GM21723 (cell line): ENCODE results near the gene MEGF8.

Experiments
- ATAC-seq: cut with Tn5 transposase; IDR thresholded peaks from one replicate; pipeline ENCODE4 v1.9.1; 2021; ENCODE audit warnings: mild to moderate bottlenecking, moderate library complexity; ENCODE audit not compliant: unreplicated experiment

MEGF8 gene

DNA sequence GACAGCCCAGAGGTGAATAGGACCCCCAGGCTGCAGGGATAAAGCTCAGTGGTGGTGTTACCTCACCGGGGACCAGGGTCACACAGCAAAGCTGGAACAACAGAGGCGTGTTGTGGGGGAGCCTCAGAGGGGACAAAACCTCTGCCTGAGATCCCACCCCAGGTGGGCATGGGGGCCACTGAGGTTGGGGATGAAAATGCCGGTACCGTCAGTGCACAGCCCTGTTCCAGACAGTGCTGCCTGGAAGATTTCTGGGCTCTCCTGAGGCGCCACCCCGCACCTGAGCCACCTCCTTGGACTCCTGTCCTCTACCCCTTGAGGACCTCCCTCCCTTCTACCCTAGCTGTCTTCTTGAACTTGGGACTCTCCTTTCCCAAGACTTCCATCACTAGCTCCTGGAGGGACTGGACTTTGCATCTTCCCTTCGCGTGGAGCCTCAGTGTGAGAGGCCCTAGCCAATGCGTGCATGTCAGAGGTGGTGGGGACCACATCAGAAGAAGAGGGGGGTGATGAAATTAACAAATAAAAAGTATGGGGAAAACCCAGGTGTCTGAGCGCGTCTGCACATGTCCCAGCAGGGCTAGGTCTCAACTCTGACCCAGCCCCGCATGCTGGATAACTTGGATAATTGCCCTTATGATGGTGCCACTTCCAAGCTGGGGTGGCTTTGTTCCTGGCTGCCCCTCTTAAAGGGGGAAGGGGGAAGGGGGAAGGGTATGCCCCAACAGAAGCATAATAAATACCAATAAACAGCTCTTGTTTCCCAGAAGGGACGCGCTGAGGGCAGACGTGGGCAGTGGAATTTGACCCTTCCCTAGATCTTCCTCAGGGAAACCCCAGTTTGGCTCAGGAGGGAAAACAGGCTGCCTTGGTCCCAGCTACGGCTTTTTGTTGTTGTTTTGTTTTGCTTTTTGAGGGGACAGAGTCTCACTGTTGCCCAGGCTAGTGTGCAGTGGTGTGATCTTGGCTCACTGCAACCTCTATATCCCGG lies 53.1 kb downstream of the MEGF8 start:
- ATAC-seq: no peak

DNA sequence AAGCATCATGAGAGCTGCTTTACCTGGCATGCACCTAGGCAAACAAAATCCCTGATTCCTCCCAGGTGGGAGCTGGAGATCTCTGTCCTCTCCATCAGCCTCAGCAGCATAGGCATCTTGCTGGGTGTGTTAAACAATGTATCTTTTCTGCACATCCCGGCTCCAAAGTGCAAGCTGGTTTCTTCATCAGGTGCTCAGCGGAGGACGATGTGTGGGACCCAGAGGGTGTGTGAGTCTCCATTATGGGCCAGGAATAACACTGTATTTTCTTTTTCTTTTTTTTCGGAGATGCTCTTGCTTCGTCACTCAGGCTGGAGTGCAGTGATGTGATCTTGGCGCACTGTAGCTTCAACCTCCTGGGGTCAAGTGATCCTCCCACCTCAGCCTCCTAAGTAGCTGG lies 54.7 kb downstream of the MEGF8 start:
- ATAC-seq: no peak

DNA sequence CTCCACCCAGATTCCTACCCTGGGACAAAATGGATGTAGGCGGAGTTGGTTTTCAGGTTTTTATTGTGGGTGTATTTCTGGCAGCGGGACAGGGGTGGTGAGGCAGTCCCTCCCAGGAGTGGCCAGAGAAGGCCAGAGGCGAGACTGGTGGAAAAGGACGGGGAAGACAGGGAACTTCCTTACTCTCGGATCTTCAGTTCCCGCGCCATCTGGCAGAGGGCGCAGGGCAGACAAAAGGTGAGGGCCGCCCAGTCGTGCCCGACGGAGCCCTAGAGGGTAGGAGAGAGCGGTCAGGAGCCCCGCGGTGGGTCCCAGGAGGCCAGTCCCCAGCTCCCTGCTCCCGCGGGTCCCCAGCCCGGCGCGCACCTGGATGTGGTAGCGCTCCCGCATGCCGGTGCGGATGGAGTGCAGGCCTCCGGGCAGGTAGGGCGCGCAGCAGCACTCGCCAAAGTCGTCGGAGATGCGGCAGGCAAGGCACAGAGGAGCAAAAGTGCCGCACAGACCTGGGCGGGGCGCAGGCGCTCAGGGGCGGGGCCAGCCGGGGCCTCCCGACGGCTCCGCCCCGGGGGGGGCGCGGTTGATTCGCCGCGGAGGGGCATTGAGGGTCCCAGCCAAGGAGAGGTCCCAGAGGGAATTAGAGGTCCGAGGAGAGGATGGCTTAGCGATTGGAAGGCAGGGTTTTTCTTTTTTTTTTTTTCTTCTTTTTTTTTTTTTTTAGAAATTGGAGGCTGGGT lies 61.7 kb downstream of the MEGF8 start:
- no peak for ATAC-seq

DNA sequence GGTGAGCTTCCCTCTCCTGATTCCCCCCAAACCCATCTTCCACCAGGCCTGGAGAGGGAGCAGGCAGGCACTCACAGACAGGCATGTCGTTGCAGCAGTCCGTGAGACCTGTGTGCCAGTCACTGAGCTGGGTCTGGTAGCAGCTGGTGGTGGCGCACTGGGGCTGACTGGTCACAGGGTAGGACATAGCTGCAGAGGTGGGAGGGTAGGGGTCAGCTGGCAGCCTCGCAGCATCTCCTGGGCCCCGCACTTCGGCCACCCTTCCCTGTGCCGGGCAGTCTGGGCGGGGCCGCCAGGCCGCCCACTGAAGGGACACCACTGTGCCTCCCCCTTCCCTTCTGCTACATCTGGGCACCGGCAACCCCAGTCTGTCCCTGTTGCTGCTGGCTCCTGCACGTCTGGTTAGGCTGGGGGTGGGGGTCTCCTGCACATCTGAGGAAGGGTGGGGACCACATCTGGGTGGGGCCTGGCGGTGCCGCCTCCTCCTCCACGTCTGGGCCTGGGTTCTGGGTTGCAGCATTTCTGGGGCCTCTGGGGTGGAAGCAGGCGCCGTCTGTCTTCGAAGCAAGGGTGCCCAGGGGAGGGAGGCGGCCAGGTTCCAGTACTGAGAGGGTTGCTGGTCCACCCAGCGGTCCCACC lies 63.5 kb downstream of the MEGF8 start:
- no peak for ATAC-seq

DNA sequence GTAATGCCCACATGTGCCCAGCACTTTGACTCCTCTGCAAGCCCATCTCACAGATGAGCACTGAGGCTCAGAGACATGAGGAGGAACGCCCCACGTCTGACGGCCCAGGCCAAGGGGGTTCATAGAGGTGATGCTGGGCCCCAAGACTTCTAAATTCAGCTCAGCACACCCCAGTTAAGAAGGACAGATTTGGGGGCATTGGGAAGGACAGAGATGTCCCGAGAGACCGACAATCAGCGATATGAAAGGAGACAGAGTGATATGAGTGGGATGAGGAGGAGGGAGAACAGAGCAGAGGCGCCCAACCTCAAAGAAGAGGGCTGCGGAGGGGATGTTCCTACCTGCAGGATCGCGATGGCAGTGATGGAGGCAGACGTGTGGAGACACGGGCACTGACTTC lies 64.5 kb downstream of the MEGF8 start, which contains the start of gene CNFN:
Gene CNFN (minus strand): TSS at position 399 of the 400 bp plus-strand sequence. CDS start 1,260 bp downstream, outside the sequence.
- no peak for ATAC-seq

DNA sequence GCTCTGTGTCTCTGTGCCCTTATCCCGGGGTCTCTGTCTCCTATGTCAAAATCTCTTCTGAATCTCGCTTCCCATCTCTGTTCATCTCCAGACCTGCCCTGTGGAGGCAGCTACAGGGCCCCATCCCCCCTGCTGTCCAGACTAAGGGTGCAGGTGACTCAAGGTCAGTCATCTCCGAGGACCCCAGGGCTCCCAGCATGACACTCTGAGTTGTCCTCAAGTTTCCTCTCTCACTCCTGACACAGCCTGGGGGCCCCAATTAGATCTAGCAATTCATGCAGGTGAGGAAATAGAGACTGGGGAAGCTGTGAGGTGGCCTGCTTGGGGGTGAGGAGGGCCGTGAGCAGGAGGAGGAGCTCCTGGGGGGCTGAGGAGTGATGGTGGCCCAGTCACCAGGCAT lies 66.7 kb downstream of the MEGF8 start:
- ATAC-seq: no peak

DNA sequence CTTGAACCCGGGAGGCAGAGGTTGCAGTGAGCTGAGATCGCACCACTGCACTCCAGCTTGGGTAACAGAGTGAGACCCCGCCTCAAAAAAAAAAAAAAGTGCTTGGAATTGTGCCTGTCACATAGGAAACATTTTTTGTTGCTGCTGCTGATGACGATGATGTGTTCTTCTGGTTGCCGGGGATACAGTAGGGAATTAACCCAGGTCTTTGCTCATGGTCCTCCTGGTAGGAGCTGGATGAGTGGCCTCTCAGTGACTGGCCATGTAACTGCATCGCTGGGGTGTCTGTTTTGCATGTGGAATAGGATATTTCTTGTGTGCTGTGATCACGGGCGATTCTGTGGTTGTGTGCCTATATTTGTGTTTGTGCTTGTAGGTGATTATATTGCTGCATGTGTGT lies 69.3 kb downstream of the MEGF8 start:
- ATAC-seq: no peak

DNA sequence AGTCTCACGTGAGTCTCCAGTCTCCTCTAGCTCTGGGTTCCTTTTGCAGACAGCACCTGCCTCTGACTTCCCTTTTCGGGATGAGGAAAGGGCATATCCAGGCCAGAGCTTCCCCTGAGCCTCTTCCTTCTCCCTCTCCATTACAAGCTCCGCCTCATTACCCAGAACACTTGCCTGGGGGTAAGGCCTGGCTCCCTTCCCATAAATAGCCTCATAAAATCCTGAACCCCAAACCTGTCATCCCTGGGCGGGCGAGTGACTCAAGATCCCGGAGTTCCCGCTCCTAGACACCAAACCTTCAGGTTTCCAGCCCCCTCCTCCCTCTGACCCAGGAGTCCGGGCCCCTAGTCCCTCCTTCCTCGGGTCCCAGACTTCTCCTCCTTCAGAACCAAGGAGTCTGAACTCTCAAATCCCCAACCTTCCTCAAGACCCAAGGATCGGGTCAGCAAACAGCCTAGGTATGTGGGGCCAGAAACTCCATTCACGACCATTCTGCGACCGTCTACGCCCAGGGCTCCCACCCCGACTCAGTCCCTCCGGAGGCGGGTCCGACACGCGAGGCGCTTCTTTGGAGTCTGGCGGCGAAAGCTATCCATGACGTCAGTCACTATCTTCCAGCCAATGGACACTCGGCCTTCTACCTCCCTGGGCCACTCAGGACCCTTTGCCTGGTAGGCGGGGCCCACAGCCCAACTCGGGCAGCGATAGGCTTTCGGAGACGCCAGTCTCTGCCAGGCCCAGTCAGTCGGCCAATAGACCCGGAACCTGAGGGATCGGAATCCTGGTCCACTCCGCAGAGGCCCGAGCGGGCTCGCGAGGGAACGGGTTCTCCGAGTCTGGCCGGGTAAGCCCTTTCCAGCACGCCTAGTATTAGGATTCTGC lies 71.2 kb downstream of the MEGF8 start:
- peak; percentile 90 for ATAC-seq

DNA sequence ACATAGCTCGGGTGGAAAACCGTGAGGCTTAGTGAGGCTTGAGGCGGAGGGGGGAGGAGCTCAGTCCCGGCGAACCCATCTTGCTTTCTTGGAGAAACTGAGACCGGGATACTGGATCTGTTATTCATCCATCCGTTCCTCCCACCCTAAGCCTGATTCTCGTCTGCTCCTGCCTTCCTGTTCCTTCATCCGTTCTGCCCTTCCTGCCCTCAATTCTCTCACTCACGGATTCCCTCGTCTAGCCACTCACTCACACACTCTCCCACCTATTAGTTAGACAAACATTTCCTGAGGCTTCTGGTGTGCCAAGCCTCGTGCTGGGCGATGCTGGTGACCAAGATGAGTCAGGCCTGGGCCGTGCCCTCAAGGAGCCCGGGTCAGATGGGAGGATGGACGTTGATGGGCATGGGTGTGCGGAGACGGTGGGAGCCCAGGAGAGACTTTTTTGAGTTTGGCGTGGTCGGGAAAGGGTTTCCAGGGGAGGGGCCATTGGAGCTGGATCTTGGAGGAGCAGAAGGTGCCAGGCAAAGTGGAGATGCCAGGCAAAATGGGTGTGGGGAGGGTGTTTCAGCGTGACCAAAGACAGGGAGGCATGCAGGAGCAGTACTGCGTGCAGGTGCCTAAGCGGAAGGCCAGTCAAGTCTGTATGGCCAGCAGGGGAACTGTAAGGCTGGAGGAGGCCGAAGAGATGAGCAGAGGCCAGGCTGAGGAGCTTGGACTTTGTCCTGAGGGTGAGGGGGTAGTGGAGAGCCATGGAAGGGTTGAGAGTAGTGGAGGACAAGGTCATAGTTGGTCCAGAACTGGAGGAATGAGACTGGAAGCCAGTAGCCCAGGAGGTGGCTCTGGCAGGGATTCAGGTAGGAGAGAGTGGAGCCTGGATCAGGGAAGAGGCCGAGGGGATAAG lies 72.1 kb downstream of the MEGF8 start:
- no peak for ATAC-seq

DNA sequence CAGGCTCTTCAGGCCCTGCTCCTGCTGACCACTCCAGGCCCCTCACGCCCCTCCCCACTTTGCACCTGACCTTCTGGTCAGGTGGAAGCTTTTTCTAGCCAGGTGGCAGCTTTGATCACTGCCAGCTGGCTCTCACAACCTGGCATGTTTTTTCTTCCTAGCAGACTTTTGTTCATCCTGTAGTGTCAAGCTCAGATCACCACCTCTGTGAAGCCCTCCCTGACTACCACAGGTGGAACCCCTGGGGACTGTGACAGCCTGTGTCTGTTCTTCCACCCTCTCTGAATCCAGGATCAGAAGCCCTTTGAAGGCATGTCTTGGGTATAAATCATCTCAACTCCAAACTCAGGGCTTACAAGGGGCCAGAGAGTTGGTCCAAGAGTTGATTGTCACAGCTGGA lies 75.0 kb downstream of the MEGF8 start:
- ATAC-seq: no peak

DNA sequence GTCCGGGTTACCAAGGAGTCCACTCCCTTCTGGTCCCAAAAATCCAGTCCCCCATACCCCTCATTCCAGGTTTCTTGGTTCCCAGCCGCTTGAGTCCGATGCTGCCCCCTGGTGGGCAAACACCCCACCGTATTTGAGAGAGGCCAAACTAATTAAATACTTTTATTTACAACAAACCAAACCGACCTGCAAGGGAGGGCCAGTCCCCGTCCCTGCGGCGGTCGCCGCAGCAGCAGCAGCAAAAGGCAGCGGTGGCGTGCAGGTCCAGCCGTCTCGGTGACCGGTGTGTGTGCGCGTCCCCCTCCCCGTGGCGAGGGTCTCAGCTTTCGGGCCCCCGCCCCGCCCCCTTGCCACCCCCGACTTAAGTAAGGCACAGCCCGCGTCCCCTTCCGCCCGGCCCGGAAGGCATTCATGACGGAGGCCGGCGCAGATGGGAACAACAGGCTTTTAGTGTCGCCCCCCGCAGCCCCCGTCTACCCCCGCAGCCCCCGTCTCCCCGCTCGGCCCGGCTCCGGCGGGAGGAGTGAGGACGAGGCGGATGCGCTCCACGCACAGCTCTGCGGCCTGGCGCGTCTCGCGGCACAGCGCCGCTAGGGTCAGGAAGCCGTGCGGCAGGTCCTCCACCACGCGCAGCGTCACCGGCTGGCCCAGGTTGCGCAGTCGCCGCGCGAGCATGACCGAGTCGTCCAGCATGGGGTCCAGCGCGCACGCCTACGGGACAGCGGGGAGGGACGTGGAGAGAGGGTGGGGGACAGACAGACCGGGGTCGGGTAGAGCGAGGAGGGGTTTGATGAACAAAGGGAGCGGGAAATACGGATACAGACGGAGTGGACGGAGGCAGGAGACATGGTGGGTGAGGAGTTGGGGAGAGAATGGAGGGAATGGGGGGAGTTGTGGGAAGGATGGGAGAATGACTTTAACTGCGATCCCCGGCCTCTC lies 76.2 kb downstream of the MEGF8 start:
- no peak for ATAC-seq

DNA sequence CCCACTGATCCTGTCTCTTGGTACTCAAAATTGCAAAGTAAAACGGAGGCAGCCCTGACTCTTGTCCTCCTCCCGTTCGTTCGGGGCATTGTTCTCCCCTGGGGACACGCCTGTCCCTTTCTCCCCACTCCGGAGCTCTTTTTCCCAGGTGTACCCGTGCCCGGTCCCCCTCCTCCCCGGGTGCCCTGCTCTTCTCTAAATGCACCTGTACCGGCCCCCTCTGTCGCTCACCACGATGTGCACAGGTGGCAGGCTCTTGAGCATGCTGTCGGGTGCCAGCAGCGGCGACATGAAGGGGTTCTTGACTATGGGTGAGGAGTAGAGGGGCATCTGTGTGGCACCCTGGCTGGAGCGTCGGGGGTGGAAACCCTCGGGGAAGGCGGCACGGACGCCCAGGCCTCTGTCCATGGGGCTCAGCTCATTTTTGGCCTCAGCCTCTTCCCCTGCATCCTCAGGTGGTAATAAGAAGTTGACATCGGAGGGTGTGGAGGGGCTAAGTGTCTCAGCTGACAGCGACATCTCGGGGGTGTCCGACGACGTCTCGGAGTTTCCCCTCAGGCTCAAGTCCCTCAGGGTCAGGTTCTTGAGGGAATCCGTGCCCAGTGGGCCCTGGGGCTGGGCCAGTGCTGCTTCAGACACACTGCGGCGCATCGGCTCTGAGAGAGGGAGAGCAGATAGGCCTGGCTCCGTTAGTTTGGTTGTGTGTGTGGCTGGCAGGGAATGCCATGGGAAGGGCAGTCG lies 77.1 kb downstream of the MEGF8 start:
- no peak for ATAC-seq

DNA sequence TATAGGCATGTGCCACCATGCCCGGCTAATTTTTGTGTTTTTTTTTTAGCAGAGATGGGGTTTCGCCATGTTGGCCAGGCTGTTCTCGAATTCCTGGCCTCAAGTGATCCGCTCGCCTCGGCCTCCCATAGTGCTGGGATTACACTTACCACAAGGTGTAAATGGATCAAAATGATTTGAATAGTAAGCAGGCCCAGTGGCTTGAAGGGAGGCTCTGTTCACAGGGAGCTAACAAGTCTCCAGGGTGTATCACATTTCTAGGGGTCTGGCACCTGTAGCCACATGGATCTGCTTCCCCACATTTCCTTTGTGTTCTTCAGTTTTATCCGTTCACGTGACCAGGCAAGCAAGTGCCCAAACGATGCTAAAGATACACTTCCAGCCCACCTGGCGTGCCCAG lies 78.2 kb downstream of the MEGF8 start:
- ATAC-seq: no peak

DNA sequence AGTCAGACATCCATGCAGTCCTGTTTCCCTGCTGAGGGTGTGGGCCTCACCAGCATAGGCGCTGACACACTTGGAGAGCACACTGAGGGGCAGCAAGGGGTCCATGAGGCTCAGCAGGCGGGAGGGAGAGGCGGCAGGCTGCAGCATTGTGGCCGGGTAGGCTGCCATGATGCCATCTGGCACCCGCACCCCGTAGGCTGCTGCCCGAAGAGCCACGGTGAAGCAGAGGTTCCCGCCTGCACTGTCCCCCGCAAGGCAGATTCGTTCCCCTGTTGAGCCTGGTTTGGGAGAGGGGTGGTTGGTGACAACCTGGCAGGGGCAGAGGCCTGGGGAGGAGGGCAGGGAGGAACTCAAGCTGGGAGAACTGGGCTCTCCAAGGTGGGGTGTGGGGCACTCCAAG lies 80.7 kb downstream of the MEGF8 start:
- ATAC-seq: no peak

DNA sequence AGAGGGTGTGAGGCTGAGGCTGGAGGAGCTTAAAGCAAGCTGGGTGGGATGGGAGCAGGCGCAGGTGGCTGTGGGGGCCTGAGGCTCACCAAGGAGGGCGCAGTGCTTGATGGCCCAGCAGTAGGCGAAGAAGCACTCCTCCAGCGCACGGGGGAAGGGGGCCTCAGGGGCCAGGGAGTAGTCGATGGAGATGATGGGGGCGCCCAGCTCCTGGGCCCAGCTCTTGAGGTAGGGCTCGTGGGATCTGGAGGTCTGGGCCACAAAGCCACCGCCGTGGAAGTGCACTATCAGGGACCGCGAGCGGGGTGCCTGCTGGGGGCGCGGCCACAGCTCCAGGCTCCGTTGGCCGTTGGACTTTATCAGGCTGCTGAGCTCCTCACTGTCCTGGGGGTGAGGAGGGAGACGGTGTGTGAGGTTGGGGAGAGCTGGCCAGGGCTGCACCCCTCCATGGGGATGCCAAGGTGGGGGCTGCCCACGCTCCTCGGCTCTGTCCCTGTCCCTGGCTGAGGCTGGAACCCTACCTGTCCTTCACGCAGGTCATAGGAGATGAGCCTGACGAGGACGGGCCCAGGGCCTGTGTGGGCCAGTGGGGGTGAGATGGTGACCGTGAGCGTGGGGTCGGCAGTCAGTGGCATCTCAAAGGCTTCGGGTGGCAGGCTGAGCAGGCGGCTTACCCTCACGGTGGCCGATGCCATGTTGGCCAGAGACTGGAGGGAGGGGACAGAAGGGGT lies 81.8 kb downstream of the MEGF8 start:
- no peak for ATAC-seq

DNA sequence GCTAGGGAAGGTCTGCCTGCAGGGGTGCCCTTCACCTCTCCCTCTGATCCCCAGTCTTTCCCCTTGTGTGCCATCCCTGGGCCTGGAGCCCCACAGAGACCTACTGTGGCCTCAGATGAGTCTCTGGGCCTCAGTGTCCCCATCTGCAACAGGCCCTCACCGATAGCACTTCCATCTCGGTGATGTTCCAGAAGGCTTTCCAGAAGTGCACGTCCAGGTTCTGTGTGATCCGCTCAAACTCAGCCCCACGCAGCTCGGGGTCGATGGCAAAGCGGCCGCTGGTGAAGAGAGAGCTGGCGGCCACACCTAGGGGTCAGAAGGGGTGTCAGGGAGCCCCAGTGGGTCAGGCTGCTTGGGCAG lies 82.4 kb downstream of the MEGF8 start:
- ATAC-seq: no peak

DNA sequence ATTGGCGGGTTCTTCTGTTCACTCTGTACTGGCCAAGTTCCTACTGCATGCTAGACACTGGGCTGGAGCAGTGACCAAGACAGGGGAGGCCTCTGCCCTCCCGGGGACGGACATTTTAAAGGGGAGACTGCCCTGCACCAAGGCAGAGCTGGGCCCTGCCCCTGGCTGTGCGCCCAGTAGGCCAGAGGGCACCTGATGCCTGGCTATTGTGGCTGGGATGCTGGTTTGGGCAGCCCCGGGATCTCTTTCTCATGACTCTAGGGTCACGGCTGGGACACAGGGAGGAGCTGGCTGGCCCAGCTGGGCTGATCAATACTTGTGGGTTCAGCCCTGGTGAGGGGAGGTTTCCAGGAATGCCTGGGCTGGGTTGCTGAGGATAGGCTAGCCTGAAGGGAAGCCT lies 84.0 kb downstream of the MEGF8 start:
- no peak for ATAC-seq
